Measurements from ENCODE around the gene PAM.

DNA sequence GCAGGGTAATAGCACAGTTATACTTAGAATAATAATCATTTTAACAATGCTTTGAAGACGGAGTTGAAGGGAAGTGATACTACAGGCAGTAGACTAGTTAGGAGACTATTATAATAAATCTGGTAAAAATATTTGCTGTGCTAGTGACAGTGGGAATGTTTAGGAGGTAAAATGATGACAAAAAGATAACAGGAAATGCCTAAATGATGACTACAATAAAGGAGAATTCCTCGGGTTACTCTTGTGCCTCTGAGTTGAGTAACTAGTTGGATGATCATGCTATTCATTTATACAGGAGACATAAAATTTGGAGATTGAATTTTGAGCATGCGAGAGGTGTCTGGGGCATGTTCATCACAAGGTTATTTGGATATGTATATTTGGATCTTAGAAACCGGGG, 32.2 kb upstream of the PAM start:
- TF ChIP-seq EZH2 (optimal IDR thresholded peaks at IDR 0.05; ENCODE audit: low read depth, low read length) (no peak), CTCF (IDR thresholded peaks at IDR 0.05; ENCODE audit: low read length) (no peak), EZH2phosphoT487 (IDR thresholded peaks at IDR 0.05; ENCODE audit: low read length) (no peak)

Data from MM.1S (cell line).